ENCODE results near the gene LRRK2. TPM values are rescaled to one million over a fixed set of nuclear protein-coding genes. Genes with fewer than 3 reads are reported as not detected.

The LRRK2 gene
- total RNA-seq, 1 donor from 2014 or later = 0.35 TPM

GRCh38 chr12:40309001-40309400 lies 84.2 kb downstream of the LRRK2 start:
- no peak overlapping the region for H3K27ac Mint-ChIP-seq (ENCODE audit: unreplicated experiment)
- no peaks in the 10 kb centered on the region for H3K9me3 Mint-ChIP-seq (ENCODE audit: low read depth)
- H3K4me1 Mint-ChIP-seq (ENCODE audit: low read depth) = no peaks in the 10 kb centered on the region
- H3K36me3 Mint-ChIP-seq (ENCODE audit: low read depth) = no peaks in the 10 kb centered on the region
- DNase-seq (ENCODE audit: low spot score) = no peak
- peaks cover 8% of the 10 kb centered on the region for H3K27me3 Mint-ChIP-seq (ENCODE audit: low read depth)
- no peak overlapping the region for H3K4me3 Mint-ChIP-seq (ENCODE audit: unreplicated experiment)
- TF ChIP-seq CTCF (IDR thresholded peaks at IDR 0.05) = no peak

- TF ChIP-seq CTCF (IDR thresholded peaks at IDR 0.05) = no peak
- H3K4me1 Mint-ChIP-seq (ENCODE audit: low read depth) = no peaks in the 10 kb centered on the region
- H3K27me3 Mint-ChIP-seq (ENCODE audit: low read depth) = peaks cover 8% of the 10 kb centered on the region
- no peak overlapping the region for H3K4me3 Mint-ChIP-seq (ENCODE audit: unreplicated experiment)
- no peak overlapping the region for H3K27ac Mint-ChIP-seq (ENCODE audit: unreplicated experiment)
- no peaks in the 10 kb centered on the region for H3K36me3 Mint-ChIP-seq (ENCODE audit: low read depth)
- no peak for DNase-seq (ENCODE audit: low spot score)
- no peaks in the 10 kb centered on the region for H3K9me3 Mint-ChIP-seq (ENCODE audit: low read depth)
Observed at GRCh38 chr12:40310211-40310610, 85.4 kb downstream of the LRRK2 start.

DNA sequence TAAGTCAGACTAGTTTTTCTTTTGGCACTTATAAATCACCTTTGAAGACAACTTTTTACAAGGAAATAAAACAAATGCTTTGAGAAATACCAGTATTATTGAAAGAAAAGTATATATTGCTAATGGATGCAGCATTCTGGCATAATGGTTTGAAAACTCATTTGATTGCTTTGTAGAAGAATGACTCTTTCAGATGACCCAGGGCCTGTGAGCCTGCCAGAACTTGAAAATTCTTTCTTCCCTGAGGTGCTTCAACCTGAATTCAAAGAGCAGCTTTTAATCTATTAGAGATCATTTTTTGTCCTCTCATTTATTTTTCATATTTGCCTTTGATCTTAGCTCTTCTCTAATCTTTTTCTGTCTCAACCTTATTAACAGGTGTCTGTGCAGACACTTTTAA lies 87.4 kb downstream of the LRRK2 start:
- no peak for TF ChIP-seq CTCF (IDR thresholded peaks at IDR 0.05)
- H3K4me3 Mint-ChIP-seq (ENCODE audit: unreplicated experiment) = no peak overlapping the region
- H3K27me3 Mint-ChIP-seq (ENCODE audit: low read depth) = peaks cover 4% of the 10 kb centered on the region

DNA sequence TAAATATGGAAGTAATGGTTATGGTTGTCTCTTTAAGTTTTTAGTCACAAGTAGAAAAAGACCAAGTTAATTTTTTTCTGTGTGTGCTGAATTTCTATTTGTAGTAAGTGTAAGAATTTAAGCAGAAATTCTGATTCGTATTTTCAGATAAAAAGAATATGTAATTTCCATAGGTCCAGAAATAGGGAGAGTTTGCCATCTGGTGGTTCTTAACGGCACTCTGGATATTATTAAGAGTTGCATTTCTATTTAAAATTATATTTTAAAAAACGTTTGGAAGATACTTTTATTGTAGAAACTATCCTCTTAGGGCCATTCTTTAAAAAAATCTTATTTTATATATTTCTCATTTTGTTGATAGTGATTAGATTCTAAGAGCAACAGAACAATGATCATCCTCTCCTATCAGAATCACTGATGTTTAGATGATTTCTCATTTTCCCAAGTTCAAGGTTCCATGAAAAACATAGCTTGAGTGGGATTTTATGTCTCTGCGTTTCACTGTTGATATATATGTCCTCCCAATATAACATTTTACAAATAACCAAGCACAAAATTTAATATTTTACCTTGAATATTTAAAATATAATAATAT lies 88.3 kb downstream of the LRRK2 start:
- H3K36me3 Mint-ChIP-seq (ENCODE audit: low read depth) = no peaks in the 10 kb centered on the region
- DNase-seq (ENCODE audit: low spot score) = no peak
- no peak overlapping the region for H3K27ac Mint-ChIP-seq (ENCODE audit: unreplicated experiment)
- H3K4me3 Mint-ChIP-seq (ENCODE audit: unreplicated experiment) = no peak overlapping the region
- H3K27me3 Mint-ChIP-seq (ENCODE audit: low read depth) = peaks cover 4% of the 10 kb centered on the region
- TF ChIP-seq CTCF (IDR thresholded peaks at IDR 0.05) = peak; percentile 87
- H3K4me1 Mint-ChIP-seq (ENCODE audit: low read depth) = no peaks in the 10 kb centered on the region
- no peaks in the 10 kb centered on the region for H3K9me3 Mint-ChIP-seq (ENCODE audit: low read depth)

More for the DNA sequence above, 87.4 kb downstream of the LRRK2 start:
- DNase-seq (ENCODE audit: low spot score) = no peak
- Mint-ChIP-seq H3K27ac (ENCODE audit: unreplicated experiment) (no peak overlapping the region), H3K9me3 (ENCODE audit: low read depth) (no peaks in the 10 kb centered on the region), H3K4me1 (ENCODE audit: low read depth) (no peaks in the 10 kb centered on the region), H3K36me3 (ENCODE audit: low read depth) (no peaks in the 10 kb centered on the region)

DNA sequence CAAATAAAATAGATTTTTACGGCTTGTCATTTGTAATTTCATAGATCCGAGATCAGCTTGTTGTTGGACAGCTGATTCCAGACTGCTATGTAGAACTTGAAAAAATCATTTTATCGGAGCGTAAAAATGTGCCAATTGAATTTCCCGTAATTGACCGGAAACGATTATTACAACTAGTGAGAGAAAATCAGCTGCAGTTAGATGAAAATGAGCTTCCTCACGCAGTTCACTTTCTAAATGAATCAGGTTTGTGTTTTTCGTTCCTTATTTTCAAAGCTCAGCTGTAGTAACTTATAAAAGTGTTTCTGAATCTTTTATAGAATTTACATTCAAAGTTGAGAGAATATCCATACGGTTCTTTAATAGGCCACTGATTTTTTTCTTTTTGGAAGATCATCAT lies 89.1 kb downstream of the LRRK2 start:
- Mint-ChIP-seq H3K4me3 (ENCODE audit: unreplicated experiment) (no peak overlapping the region), H3K27me3 (ENCODE audit: low read depth) (peaks cover 4% of the 10 kb centered on the region), H3K27ac (ENCODE audit: unreplicated experiment) (no peak overlapping the region)

More for the DNA sequence above, 89.1 kb downstream of the LRRK2 start:
- Mint-ChIP-seq H3K36me3 (ENCODE audit: low read depth) (no peaks in the 10 kb centered on the region), H3K9me3 (ENCODE audit: low read depth) (no peaks in the 10 kb centered on the region), H3K4me1 (ENCODE audit: low read depth) (no peaks in the 10 kb centered on the region)
- TF ChIP-seq CTCF (IDR thresholded peaks at IDR 0.05) = no peak
- no peak for DNase-seq (ENCODE audit: low spot score)
